Muscle layer of duodenum (tissue), 2 donors: ENCODE data around the gene PRDM16.

Experiments
- H3K27ac ChIP-seq: one replicate; pipeline ENCODE4 v1.7.0; 2013; ENCODE audit warnings: mild to moderate bottlenecking, low read length
- H3K27me3 ChIP-seq: one replicate; pipeline ENCODE4 v1.7.0; 2013; ENCODE audit warnings: low read depth, mild to moderate bottlenecking, control low read depth, low read length
- H3K36me3 ChIP-seq, 2 donors: one replicate each; pipeline ENCODE4 v1.7.0; 2013; ENCODE audit warnings: low read length in 2 of 2, control low read depth in 1 of 2, mild to moderate bottlenecking in 1 of 2; ENCODE audit not compliant: insufficient read depth in 2 of 2, control insufficient read depth in 1 of 2
- H3K4me1 ChIP-seq, 2 donors: one replicate each; pipeline ENCODE4 v1.7.0; 2013; ENCODE audit warnings: low read length in 2 of 2, mild to moderate bottlenecking in 2 of 2, control low read depth in 1 of 2, moderate library complexity in 1 of 2; ENCODE audit not compliant: insufficient read depth in 2 of 2, control insufficient read depth in 1 of 2
- H3K4me3 ChIP-seq, 2 donors: one replicate each; pipeline ENCODE4 v1.7.0; 2013; ENCODE audit warnings: low read length in 2 of 2, low read depth in 1 of 2, mild to moderate bottlenecking in 1 of 2
- H3K9me3 ChIP-seq, 2 donors: one replicate each; pipeline ENCODE4 v1.7.0; 2013; ENCODE audit warnings: low read length in 2 of 2, control low read depth in 1 of 2, mild to moderate bottlenecking in 1 of 2; ENCODE audit not compliant: control insufficient read depth in 1 of 2
- donor health status: healthy.

PRDM16 gene

GRCh38 chr1:3213730-3214129, 144.7 kb downstream of the PRDM16 start:
- no peaks in the 10 kb centered on the region for H3K9me3 ChIP-seq
- no peak overlapping the region for H3K4me3 ChIP-seq
- H3K4me1 ChIP-seq: peaks cover 0 to 18% of the 10 kb centered on the region in 2 donors
- H3K36me3 ChIP-seq: no peaks in the 10 kb centered on the region
- H3K27me3 ChIP-seq: no peaks in the 10 kb centered on the region
- no peak overlapping the region for H3K27ac ChIP-seq

GRCh38 chr1:3215198-3216014, 146.4 kb downstream of the PRDM16 start:
- Histone ChIP-seq H3K4me3 (no peak overlapping the region), H3K36me3 (no peaks in the 10 kb centered on the region), H3K27me3 (no peaks in the 10 kb centered on the region), H3K4me1 (peaks cover 0 to 22% of the 10 kb centered on the region in 2 donors), H3K9me3 (no peaks in the 10 kb centered on the region), H3K27ac (no peak overlapping the region)

GRCh38 chr1:3216015-3216391, 147.0 kb downstream of the PRDM16 start:
- H3K4me3 ChIP-seq: no peak overlapping the region
- H3K27ac ChIP-seq: no peak overlapping the region
- H3K36me3 ChIP-seq: no peaks in the 10 kb centered on the region
- peaks cover 0 to 22% of the 10 kb centered on the region in 2 donors for H3K4me1 ChIP-seq
- no peaks in the 10 kb centered on the region for H3K9me3 ChIP-seq
- no peaks in the 10 kb centered on the region for H3K27me3 ChIP-seq

- H3K4me3 ChIP-seq: peak overlapping the region in 1 of 2 donors; percentile 33
- H3K9me3 ChIP-seq: no peaks in the 10 kb centered on the region
- H3K4me1 ChIP-seq: peaks cover 0 to 22% of the 10 kb centered on the region in 2 donors
- no peak overlapping the region for H3K27ac ChIP-seq
- H3K36me3 ChIP-seq: no peaks in the 10 kb centered on the region
- no peaks in the 10 kb centered on the region for H3K27me3 ChIP-seq
These were observed 148.2 kb downstream of the PRDM16 start for GRCh38 chr1:3217181-3217641.

GRCh38 chr1:3217979-3218679, 149.1 kb downstream of the PRDM16 start:
- H3K4me3 ChIP-seq: peak overlapping the region in 1 of 2 donors; percentile 33

GRCh38 chr1:3219005-3219790, 150.2 kb downstream of the PRDM16 start:
- H3K27me3 ChIP-seq: no peaks in the 10 kb centered on the region
- H3K27ac ChIP-seq: peak overlapping the region; percentile 39
- no peaks in the 10 kb centered on the region for H3K36me3 ChIP-seq
- H3K9me3 ChIP-seq: no peaks in the 10 kb centered on the region
- H3K4me1 ChIP-seq: peaks cover 0 to 22% of the 10 kb centered on the region in 2 donors
- H3K4me3 ChIP-seq: peak overlapping the region; percentile 7 to 27

More at GRCh38 chr1:3217979-3218679, 149.1 kb downstream of the PRDM16 start:
- Histone ChIP-seq H3K27ac (no peak overlapping the region), H3K9me3 (no peaks in the 10 kb centered on the region), H3K36me3 (no peaks in the 10 kb centered on the region), H3K4me1 (peaks cover 0 to 22% of the 10 kb centered on the region in 2 donors), H3K27me3 (no peaks in the 10 kb centered on the region)

- Histone ChIP-seq H3K27me3 (no peaks in the 10 kb centered on the region), H3K4me1 (peaks cover 0 to 22% of the 10 kb centered on the region in 2 donors), H3K4me3 (no peak overlapping the region), H3K27ac (peak overlapping the region; percentile 39), H3K9me3 (no peaks in the 10 kb centered on the region), H3K36me3 (no peaks in the 10 kb centered on the region)
These were observed 150.9 kb downstream of the PRDM16 start for GRCh38 chr1:3219791-3220467.

- no peaks in the 10 kb centered on the region for H3K27me3 ChIP-seq
- H3K4me3 ChIP-seq: no peak overlapping the region
- H3K9me3 ChIP-seq: no peaks in the 10 kb centered on the region
- peaks cover 0 to 22% of the 10 kb centered on the region in 2 donors for H3K4me1 ChIP-seq
- H3K36me3 ChIP-seq: no peaks in the 10 kb centered on the region
- no peak overlapping the region for H3K27ac ChIP-seq
These were observed 152.4 kb downstream of the PRDM16 start for GRCh38 chr1:3221112-3222041.

GRCh38 chr1:3222042-3222692, 153.2 kb downstream of the PRDM16 start:
- H3K4me1 ChIP-seq: peaks cover 0 to 19% of the 10 kb centered on the region in 2 donors
- H3K27ac ChIP-seq: no peak overlapping the region
- peaks cover 5% of the 10 kb centered on the region for H3K27me3 ChIP-seq
- no peak overlapping the region for H3K4me3 ChIP-seq
- H3K9me3 ChIP-seq: no peaks in the 10 kb centered on the region
- no peaks in the 10 kb centered on the region for H3K36me3 ChIP-seq

GRCh38 chr1:3225661-3226060, 156.7 kb downstream of the PRDM16 start:
- peaks cover 5% of the 10 kb centered on the region for H3K27me3 ChIP-seq

More at GRCh38 chr1:3225661-3226060, 156.7 kb downstream of the PRDM16 start:
- Histone ChIP-seq H3K4me1 (no peaks in the 10 kb centered on the region), H3K27ac (no peak overlapping the region), H3K36me3 (no peaks in the 10 kb centered on the region), H3K4me3 (no peak overlapping the region), H3K9me3 (no peaks in the 10 kb centered on the region)
